ENCODE data around the gene C1orf53. TPM values are rescaled to one million over a fixed set of nuclear protein-coding genes. Genes with fewer than 3 reads are reported as not detected.

C1orf53 gene
- total RNA-seq, 1 experiment from 2014 or later: 0.33 TPM

GRCh38 chr1:197948926-197949899, 46.8 kb downstream of the C1orf53 start:
- DNase-seq (ENCODE audit: low spot score) (no peak), ATAC-seq (no peak)
- H3K36me3 Mint-ChIP-seq: no peaks in the 10 kb centered on the region
- peaks cover 4% of the 10 kb centered on the region for H3K9me3 Mint-ChIP-seq
- no peak overlapping the region for H3K4me3 Mint-ChIP-seq
- no peak for TF ChIP-seq MXD4 (CRISPR knock-in tag; IDR thresholded peaks at IDR 0.05; ENCODE audit: borderline replicate concordance)
- TF ChIP-seq, protein P1, sequence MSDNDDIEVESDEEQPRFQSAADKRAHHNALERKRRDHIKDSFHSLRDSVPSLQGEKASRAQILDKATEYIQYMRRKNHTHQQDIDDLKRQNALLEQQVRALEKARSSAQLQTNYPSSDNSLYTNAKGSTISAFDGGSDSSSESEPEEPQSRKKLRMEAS (CRISPR knock-in tag; IDR thresholded peaks at IDR 0.05): no peak
- no peak for TF ChIP-seq AR (CRISPR knock-in tag; IDR thresholded peaks at IDR 0.05)
- no peak for TF ChIP-seq FOXK1 (CRISPR knock-in tag; IDR thresholded peaks at IDR 0.05)
- no peak for TF ChIP-seq ATF1 (CRISPR knock-in tag; IDR thresholded peaks at IDR 0.05)
- TF ChIP-seq EMX1 (CRISPR knock-in tag; IDR thresholded peaks at IDR 0.05): no peak
- no peak for TF ChIP-seq E2F4 (CRISPR knock-in tag; IDR thresholded peaks at IDR 0.05; ENCODE audit: borderline replicate concordance, low read depth)
- no peak for TF ChIP-seq ETV6 (CRISPR knock-in tag; IDR thresholded peaks at IDR 0.05)
- ChIA-PET POLR2A (no interaction called here), CTCF (no interaction called here)
- H3K27me3 Mint-ChIP-seq (ENCODE audit: low read depth): no peaks in the 10 kb centered on the region
- H3K27ac Mint-ChIP-seq: no peak overlapping the region
- H3K4me1 Mint-ChIP-seq: peaks cover 5% of the 10 kb centered on the region

GRCh38 chr1:197951089-197951488, 48.7 kb downstream of the C1orf53 start:
- no peaks in the 10 kb centered on the region for H3K36me3 Mint-ChIP-seq
- peaks cover 5% of the 10 kb centered on the region for H3K4me1 Mint-ChIP-seq
- no peak for TF ChIP-seq ZBTB21 (CRISPR knock-in tag; IDR thresholded peaks at IDR 0.05; ENCODE audit: borderline replicate concordance)
- TF ChIP-seq RELA (CRISPR knock-in tag; IDR thresholded peaks at IDR 0.05; ENCODE audit: borderline replicate concordance): no peak
- TF ChIP-seq ZNF232 (CRISPR knock-in tag; IDR thresholded peaks at IDR 0.05): no peak
- TF ChIP-seq CTCF (IDR thresholded peaks at IDR 0.05): no peak
- no peak for TF ChIP-seq TEAD1 (CRISPR knock-in tag; IDR thresholded peaks at IDR 0.05)
- TF ChIP-seq EMX1 (CRISPR knock-in tag; IDR thresholded peaks at IDR 0.05): no peak
- no peak for TF ChIP-seq ATF1 (CRISPR knock-in tag; IDR thresholded peaks at IDR 0.05)
- TF ChIP-seq, protein P2, sequence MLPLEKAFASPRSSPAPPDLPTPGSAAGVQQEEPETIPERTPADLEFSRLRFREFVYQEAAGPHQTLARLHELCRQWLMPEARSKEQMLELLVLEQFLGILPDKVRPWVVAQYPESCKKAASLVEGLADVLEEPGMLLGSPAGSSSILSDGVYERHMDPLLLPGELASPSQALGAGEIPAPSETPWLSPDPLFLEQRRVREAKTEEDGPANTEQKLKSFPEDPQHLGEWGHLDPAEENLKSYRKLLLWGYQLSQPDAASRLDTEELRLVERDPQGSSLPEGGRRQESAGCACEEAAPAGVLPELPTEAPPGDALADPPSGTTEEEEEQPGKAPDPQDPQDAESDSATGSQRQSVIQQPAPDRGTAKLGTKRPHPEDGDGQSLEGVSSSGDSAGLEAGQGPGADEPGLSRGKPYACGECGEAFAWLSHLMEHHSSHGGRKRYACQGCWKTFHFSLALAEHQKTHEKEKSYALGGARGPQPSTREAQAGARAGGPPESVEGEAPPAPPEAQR (CRISPR knock-in tag; IDR thresholded peaks at IDR 0.05): no peak
- TF ChIP-seq CREM (CRISPR knock-in tag; IDR thresholded peaks at IDR 0.05): no peak
- no peak for TF ChIP-seq ZNF396 (CRISPR knock-in tag; IDR thresholded peaks at IDR 0.05; ENCODE audit: borderline replicate concordance)
- TF ChIP-seq ZNF281 (CRISPR knock-in tag; IDR thresholded peaks at IDR 0.05): no peak
- no peak for TF ChIP-seq ZMAT4 (CRISPR knock-in tag; IDR thresholded peaks at IDR 0.05)
- ATAC-seq: no peak
- H3K27me3 Mint-ChIP-seq (ENCODE audit: low read depth): no peaks in the 10 kb centered on the region
- H3K9me3 Mint-ChIP-seq: no peaks in the 10 kb centered on the region
- ChIA-PET CTCF (no interaction called here), POLR2A (no interaction called here)
- DNase-seq (ENCODE audit: low spot score): no peak
- no peak overlapping the region for H3K4me3 Mint-ChIP-seq
- no peak overlapping the region; the same call in 1 of the 2 replicates for H3K27ac Mint-ChIP-seq

Data from WTC11 (cell line).